ENCODE results near the gene KIF2A. TPM values are rescaled to one million over a fixed set of nuclear protein-coding genes. Genes with fewer than 3 reads are reported as not detected.

KIF2A gene
- total and polyA plus RNA-seq, 2 of the 8 experiments (the other 6 are each of a cell fraction or from before 2014, with no cell fraction given) = 18.4 to 97.1 TPM

- TF ChIP-seq CHD7 (IDR thresholded peaks at IDR 0.05; ENCODE audit: insufficient replicate concordance, low read length) = no peak
- no peak for TF ChIP-seq TBP (IDR thresholded peaks at IDR 0.05; ENCODE audit: low read depth, low read length)
- TF ChIP-seq CHD1 (IDR thresholded peaks at IDR 0.05; ENCODE audit: low read depth, low read length) = no peak
- no peak for TF ChIP-seq CTBP2 (IDR thresholded peaks at IDR 0.05; ENCODE audit: borderline replicate concordance, insufficient read depth, insufficient read length, low read length)
- TF ChIP-seq POLR2AphosphoS5 (IDR thresholded peaks at IDR 0.05; ENCODE audit: low read depth, low read length) = no peak
- TF ChIP-seq FOSL1 (IDR thresholded peaks at IDR 0.05; ENCODE audit: insufficient read depth, low read depth, low read length) = no peak
- no peak for TF ChIP-seq CTCF (IDR thresholded peaks at IDR 0.05; ENCODE audit: control extremely low read depth in 1 of 3, insufficient read depth in 1 of 3, low read depth in 1 of 3, low read length in 3 of 3)
Observed at GRCh38 chr5:62343428-62343827, 37.4 kb downstream of the KIF2A start (continued).

Data from H1 (cell line).